ENCODE data around the gene CDH24. TPM values are rescaled to one million over a fixed set of nuclear protein-coding genes. Genes with fewer than 3 reads are reported as not detected.

CDH24 gene
- total and polyA plus RNA-seq, 2 of the 13 experiments (the other 11 are each of a cell fraction or from before 2014, with no cell fraction given), result 0.69 to 0.99 TPM

DNA sequence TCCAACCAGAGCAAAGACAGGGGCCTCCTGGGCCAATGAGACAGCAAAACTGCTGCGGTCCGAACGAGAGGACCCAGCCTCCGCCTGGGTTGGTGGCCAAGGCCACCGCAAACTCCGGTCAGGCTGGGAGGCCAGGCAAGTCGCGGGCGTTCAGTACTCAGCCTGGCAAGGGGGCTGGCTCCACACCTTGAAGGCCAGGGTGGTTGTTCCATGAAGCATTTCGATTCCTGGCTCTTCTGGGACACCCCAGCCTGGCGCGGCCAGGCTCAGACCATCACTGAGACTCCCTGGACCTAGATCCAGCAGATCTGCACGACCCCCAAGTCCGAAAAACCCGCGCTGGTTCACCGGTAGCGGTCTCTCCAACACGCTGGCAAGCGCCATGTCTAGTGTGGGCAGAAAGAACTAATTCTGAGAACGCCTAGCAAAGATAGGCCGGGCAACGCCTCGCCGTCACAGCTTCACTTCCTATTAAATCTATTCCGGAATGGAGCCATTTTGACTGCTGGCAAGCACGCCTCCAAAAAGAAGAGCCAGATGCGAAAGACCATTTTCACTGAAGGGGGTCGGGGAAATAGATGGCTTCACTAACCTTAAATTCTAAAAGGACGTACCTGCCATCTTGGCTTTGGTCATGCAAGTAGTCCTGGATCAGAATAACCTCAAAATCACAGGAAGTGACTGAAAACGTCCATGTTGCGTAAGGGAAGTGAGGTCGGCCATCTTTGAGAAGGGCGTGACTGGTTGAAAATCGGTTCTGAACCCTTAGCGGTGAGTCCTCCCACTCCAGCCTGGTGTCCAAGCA, 22.6 kb downstream of the CDH24 start, which contains the start of gene PSMB5 (continued):
- TF ChIP-seq, protein P1, sequence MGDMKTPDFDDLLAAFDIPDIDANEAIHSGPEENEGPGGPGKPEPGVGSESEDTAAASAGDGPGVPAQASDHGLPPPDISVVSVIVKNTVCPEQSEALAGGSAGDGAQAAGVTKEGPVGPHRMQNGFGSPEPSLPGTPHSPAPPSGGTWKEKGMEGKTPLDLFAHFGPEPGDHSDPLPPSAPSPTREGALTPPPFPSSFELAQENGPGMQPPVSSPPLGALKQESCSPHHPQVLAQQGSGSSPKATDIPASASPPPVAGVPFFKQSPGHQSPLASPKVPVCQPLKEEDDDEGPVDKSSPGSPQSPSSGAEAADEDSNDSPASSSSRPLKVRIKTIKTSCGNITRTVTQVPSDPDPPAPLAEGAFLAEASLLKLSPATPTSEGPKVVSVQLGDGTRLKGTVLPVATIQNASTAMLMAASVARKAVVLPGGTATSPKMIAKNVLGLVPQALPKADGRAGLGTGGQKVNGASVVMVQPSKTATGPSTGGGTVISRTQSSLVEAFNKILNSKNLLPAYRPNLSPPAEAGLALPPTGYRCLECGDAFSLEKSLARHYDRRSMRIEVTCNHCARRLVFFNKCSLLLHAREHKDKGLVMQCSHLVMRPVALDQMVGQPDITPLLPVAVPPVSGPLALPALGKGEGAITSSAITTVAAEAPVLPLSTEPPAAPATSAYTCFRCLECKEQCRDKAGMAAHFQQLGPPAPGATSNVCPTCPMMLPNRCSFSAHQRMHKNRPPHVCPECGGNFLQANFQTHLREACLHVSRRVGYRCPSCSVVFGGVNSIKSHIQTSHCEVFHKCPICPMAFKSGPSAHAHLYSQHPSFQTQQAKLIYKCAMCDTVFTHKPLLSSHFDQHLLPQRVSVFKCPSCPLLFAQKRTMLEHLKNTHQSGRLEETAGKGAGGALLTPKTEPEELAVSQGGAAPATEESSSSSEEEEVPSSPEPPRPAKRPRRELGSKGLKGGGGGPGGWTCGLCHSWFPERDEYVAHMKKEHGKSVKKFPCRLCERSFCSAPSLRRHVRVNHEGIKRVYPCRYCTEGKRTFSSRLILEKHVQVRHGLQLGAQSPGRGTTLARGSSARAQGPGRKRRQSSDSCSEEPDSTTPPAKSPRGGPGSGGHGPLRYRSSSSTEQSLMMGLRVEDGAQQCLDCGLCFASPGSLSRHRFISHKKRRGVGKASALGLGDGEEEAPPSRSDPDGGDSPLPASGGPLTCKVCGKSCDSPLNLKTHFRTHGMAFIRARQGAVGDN (CRISPR knock-in tag; IDR thresholded peaks at IDR 0.05), result peak; percentile 93
- TF ChIP-seq ZNF333 (CRISPR knock-in tag; IDR thresholded peaks at IDR 0.05; ENCODE audit: borderline replicate concordance) (peak; percentile 99), ZNF572 (CRISPR knock-in tag; IDR thresholded peaks at IDR 0.05) (peak; percentile 74; the same call in 1 of the 2 replicates), ZBTB3 (CRISPR knock-in tag; IDR thresholded peaks at IDR 0.05; ENCODE audit: borderline replicate concordance, low read depth) (no peak), ZNF839 (CRISPR knock-in tag; IDR thresholded peaks at IDR 0.05; ENCODE audit: borderline replicate concordance) (peak; percentile 98; the same call in 1 of the 2 replicates), KLF6 (CRISPR knock-in tag; IDR thresholded peaks at IDR 0.05) (peak; percentile 98), ZNF441 (CRISPR knock-in tag; IDR thresholded peaks at IDR 0.05; ENCODE audit: borderline replicate concordance) (peak; percentile 70; the same call in 1 of the 2 replicates), TBX2 (CRISPR knock-in tag; IDR thresholded peaks at IDR 0.05; ENCODE audit: borderline replicate concordance) (peak; percentile 90), ZSCAN21 (CRISPR knock-in tag; IDR thresholded peaks at IDR 0.05; ENCODE audit: borderline replicate concordance) (peak; percentile 94), BRCA1 (CRISPR knock-in tag; IDR thresholded peaks at IDR 0.05) (no peak; the same call in 1 of the 2 replicates), FOXJ3 (CRISPR knock-in tag; IDR thresholded peaks at IDR 0.05; ENCODE audit: borderline replicate concordance) (peak; percentile 82; the same call in 1 of the 2 replicates), GATAD2A (CRISPR knock-in tag; IDR thresholded peaks at IDR 0.05) (peak; percentile 61; the same call in 1 of the 2 replicates), HOXD1 (CRISPR knock-in tag; IDR thresholded peaks at IDR 0.05) (peak; percentile 26), PRMT3 (CRISPR knock-in tag; IDR thresholded peaks at IDR 0.05; ENCODE audit: borderline replicate concordance, low read depth) (no peak), KLF11 (CRISPR knock-in tag; IDR thresholded peaks at IDR 0.05) (peak; percentile 87; the same call in 1 of the 2 replicates), CENPT (CRISPR knock-in tag; IDR thresholded peaks at IDR 0.05; ENCODE audit: low read depth) (no peak; the same call in 1 of the 2 replicates), ZNF672 (CRISPR knock-in tag; IDR thresholded peaks at IDR 0.05) (no peak)
- TF ChIP-seq, protein P2, sequence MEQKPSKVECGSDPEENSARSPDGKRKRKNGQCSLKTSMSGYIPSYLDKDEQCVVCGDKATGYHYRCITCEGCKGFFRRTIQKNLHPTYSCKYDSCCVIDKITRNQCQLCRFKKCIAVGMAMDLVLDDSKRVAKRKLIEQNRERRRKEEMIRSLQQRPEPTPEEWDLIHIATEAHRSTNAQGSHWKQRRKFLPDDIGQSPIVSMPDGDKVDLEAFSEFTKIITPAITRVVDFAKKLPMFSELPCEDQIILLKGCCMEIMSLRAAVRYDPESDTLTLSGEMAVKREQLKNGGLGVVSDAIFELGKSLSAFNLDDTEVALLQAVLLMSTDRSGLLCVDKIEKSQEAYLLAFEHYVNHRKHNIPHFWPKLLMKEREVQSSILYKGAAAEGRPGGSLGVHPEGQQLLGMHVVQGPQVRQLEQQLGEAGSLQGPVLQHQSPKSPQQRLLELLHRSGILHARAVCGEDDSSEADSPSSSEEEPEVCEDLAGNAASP (CRISPR knock-in tag; IDR thresholded peaks at IDR 0.05; ENCODE audit: borderline replicate concordance), result peak; percentile 85
- TF ChIP-seq, protein P3, sequence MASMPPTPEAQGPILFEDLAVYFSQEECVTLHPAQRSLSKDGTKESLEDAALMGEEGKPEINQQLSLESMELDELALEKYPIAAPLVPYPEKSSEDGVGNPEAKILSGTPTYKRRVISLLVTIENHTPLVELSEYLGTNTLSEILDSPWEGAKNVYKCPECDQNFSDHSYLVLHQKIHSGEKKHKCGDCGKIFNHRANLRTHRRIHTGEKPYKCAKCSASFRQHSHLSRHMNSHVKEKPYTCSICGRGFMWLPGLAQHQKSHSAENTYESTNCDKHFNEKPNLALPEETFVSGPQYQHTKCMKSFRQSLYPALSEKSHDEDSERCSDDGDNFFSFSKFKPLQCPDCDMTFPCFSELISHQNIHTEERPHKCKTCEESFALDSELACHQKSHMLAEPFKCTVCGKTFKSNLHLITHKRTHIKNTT (CRISPR knock-in tag; IDR thresholded peaks at IDR 0.05), result no peak
- TF ChIP-seq, protein P4, sequence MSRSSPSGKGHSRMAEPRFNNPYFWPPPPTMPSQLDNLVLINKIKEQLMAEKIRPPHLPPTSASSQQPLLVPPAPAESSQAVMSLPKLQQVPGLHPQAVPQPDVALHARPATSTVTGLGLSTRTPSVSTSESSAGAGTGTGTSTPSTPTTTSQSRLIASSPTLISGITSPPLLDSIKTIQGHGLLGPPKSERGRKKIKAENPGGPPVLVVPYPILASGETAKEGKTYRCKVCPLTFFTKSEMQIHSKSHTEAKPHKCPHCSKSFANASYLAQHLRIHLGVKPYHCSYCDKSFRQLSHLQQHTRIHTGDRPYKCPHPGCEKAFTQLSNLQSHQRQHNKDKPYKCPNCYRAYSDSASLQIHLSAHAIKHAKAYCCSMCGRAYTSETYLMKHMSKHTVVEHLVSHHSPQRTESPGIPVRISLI (CRISPR knock-in tag; IDR thresholded peaks at IDR 0.05; ENCODE audit: borderline replicate concordance), result peak; percentile 69; the same call in 1 of the 2 replicates
- TF ChIP-seq, protein P5, sequence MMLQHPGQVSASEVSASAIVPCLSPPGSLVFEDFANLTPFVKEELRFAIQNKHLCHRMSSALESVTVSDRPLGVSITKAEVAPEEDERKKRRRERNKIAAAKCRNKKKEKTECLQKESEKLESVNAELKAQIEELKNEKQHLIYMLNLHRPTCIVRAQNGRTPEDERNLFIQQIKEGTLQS (CRISPR knock-in tag; IDR thresholded peaks at IDR 0.05), result peak; percentile 14; the same call in 1 of the 2 replicates
